HEK293 (cell line): ENCODE results near the gene CAMK2D.

Experiments used
- CTCF ChIA-PET: fragments of 350-600 bp; formaldehyde crosslinking; extraction: SDS; loops from one replicate; lab custom pipeline; 2021; ENCODE audit warnings: antibody characterized with exemption; lab: Yijun Ruan, JAX
- POLR2A ChIA-PET: fragments of 300-600 bp; formaldehyde crosslinking; extraction: SDS; loops from one replicate; lab custom pipeline; 2020; ENCODE audit warnings: antibody characterized with exemption, inconsistent platforms; lab: Yijun Ruan, JAX
- H3K27ac ChIP-seq: fragments of 200-500 bp; sonication (Bioruptor generic); 2 replicates; pipeline ENCODE4 v1.5.1; 2014; ENCODE audit warnings: low read depth, low read length, control low read depth, inconsistent platforms; ENCODE audit errors: extremely low read depth
- H3K36me3 ChIP-seq, 2 experiments: fragments of 200-500 bp in 1 of 2; sonication (Bioruptor generic) in 1 of 2; 1 replicate in 1 of 2; 2 replicates in 1 of 2; pipeline ENCODE4 v1.5.1; 2014 to 2017; ENCODE audit warnings: inconsistent platforms in 2 of 2, low read length in 2 of 2; ENCODE audit not compliant: control insufficient read depth in 2 of 2, insufficient read depth in 1 of 2
- H3K4me1 ChIP-seq: fragments of 200-500 bp; sonication (Bioruptor generic); 2 replicates; pipeline ENCODE4 v1.5.1; 2014; ENCODE audit warnings: mild to moderate bottlenecking, low read length, inconsistent platforms; ENCODE audit not compliant: control insufficient read depth, insufficient read depth
- H3K4me3 ChIP-seq: 2 replicates; pipeline ENCODE4 v1.5.1; 2011; ENCODE audit warnings: low read depth, mild to moderate bottlenecking, control low read depth, low read length, moderate library complexity
- H3K9me3 ChIP-seq: fragments of 200-500 bp; sonication (Bioruptor generic); 2 replicates; pipeline ENCODE4 v1.5.1; 2014; ENCODE audit warnings: low read depth, low read length, inconsistent platforms; ENCODE audit not compliant: control insufficient read depth, insufficient read depth
- AEBP2 ChIP-seq: fragments of 450-650 bp; formaldehyde crosslinking; IDR thresholded peaks from 2 replicates; pipeline ENCODE4 v1.5.1; 2016; ENCODE audit warnings: missing biosample characterization, missing genetic modification characterization, borderline replicate concordance
- HOXC10 ChIP-seq: sonication (generic); formaldehyde crosslinking; IDR thresholded peaks from 2 replicates; pipeline ENCODE4 v1.8.1; 2023; ENCODE audit warnings: mild to moderate bottlenecking, missing genetic modification reagents
- PRDM10 ChIP-seq: fragments of 450-650 bp; formaldehyde crosslinking; IDR thresholded peaks from 2 replicates; pipeline ENCODE4 v1.5.1; 2016; ENCODE audit warnings: missing biosample characterization, missing genetic modification characterization
- PRDM6 ChIP-seq: fragments of 450-650 bp; formaldehyde crosslinking; IDR thresholded peaks from 2 replicates; pipeline ENCODE4 v1.5.1; 2017; ENCODE audit warnings: missing biosample characterization, missing genetic modification characterization
- SP7 ChIP-seq: fragments of 450-650 bp; formaldehyde crosslinking; IDR thresholded peaks from 2 replicates; pipeline ENCODE4 v1.5.1; 2016; ENCODE audit warnings: missing biosample characterization, missing genetic modification characterization
- ZNF114 ChIP-seq: fragments of 450-650 bp; formaldehyde crosslinking; IDR thresholded peaks from 2 replicates; pipeline ENCODE4 v1.5.0; 2017; ENCODE audit warnings: missing biosample characterization, missing genetic modification characterization
- ZNF138 ChIP-seq: fragments of 450-650 bp; formaldehyde crosslinking; IDR thresholded peaks from 2 replicates; pipeline ENCODE4 v1.5.1; 2016; ENCODE audit warnings: missing biosample characterization, missing genetic modification characterization, borderline replicate concordance
- ZNF311 ChIP-seq: fragments of 450-650 bp; formaldehyde crosslinking; IDR thresholded peaks from 2 replicates; pipeline ENCODE4 v1.5.1; 2017; ENCODE audit warnings: missing biosample characterization, missing genetic modification characterization, borderline replicate concordance
- ZNF335 ChIP-seq: fragments of 450-650 bp; formaldehyde crosslinking; conservative IDR thresholded peaks from 2 replicates; pipeline ENCODE4 v1.5.1; 2016; ENCODE audit warnings: missing biosample characterization, missing genetic modification characterization
- ZNF521 ChIP-seq: fragments of 450-650 bp; formaldehyde crosslinking; IDR thresholded peaks from 2 replicates; pipeline ENCODE4 v1.5.1; 2017; ENCODE audit warnings: missing biosample characterization, mild to moderate bottlenecking, missing genetic modification characterization
- ZNF600 ChIP-seq: fragments of 450-650 bp; formaldehyde crosslinking; IDR thresholded peaks from 2 replicates; pipeline ENCODE4 v1.5.1; 2016; ENCODE audit warnings: missing biosample characterization, missing genetic modification characterization
- ZNF660 ChIP-seq: fragments of 450-650 bp; IDR thresholded peaks from 2 replicates; pipeline ENCODE4 v1.5.1; 2018; ENCODE audit warnings: missing biosample characterization, mild to moderate bottlenecking, missing genetic modification characterization
- ZNF76 ChIP-seq: fragments of 450-650 bp; formaldehyde crosslinking; IDR thresholded peaks from 2 replicates; pipeline ENCODE4; 2016; ENCODE audit warnings: low read depth, missing biosample characterization, missing genetic modification characterization, borderline replicate concordance
- ZNF776 ChIP-seq: fragments of 450-650 bp; formaldehyde crosslinking; IDR thresholded peaks from 2 replicates; pipeline ENCODE4 v1.5.0; 2017; ENCODE audit warnings: missing biosample characterization, missing genetic modification characterization, borderline replicate concordance
- ZSCAN4 ChIP-seq: fragments of 450-650 bp; formaldehyde crosslinking; IDR thresholded peaks from 2 replicates; pipeline ENCODE4 v1.5.1; 2017; ENCODE audit warnings: missing biosample characterization, missing genetic modification characterization
- TF ChIP-seq, protein P1 (sequence below): fragments of 450-650 bp; formaldehyde crosslinking; IDR thresholded peaks from 2 replicates; pipeline ENCODE4 v1.5.1; 2016; ENCODE audit warnings: missing biosample characterization, missing genetic modification characterization
- TF ChIP-seq, protein P2 (sequence below): fragments of 450-650 bp; formaldehyde crosslinking; optimal IDR thresholded peaks from 2 replicates; pipeline ENCODE3; 2016; ENCODE audit warnings: missing biosample characterization, mild to moderate bottlenecking, missing genetic modification characterization
- TF ChIP-seq, protein P3 (sequence below): fragments of 450-650 bp; formaldehyde crosslinking; IDR thresholded peaks from 2 replicates; pipeline ENCODE4 v1.5.1; 2016; ENCODE audit warnings: missing biosample characterization, missing genetic modification characterization

CAMK2D gene

GRCh38 chr4:113768952-113769351 is 7.4 kb upstream of the CAMK2D start (continued):
- no peak for TF ChIP-seq ZNF776 (tag by site-specific recombination)
- no peak for TF ChIP-seq ZNF335 (tag by site-specific recombination)
- TF ChIP-seq ZNF114: no peak
- TF ChIP-seq SP7 (tag by site-specific recombination): no peak
- no peak for TF ChIP-seq ZNF311 (tag by site-specific recombination)
- no peak for TF ChIP-seq ZNF76 (tag by site-specific recombination)
- no peak for TF ChIP-seq ZNF521 (tag by site-specific recombination)
- TF ChIP-seq, protein P1, sequence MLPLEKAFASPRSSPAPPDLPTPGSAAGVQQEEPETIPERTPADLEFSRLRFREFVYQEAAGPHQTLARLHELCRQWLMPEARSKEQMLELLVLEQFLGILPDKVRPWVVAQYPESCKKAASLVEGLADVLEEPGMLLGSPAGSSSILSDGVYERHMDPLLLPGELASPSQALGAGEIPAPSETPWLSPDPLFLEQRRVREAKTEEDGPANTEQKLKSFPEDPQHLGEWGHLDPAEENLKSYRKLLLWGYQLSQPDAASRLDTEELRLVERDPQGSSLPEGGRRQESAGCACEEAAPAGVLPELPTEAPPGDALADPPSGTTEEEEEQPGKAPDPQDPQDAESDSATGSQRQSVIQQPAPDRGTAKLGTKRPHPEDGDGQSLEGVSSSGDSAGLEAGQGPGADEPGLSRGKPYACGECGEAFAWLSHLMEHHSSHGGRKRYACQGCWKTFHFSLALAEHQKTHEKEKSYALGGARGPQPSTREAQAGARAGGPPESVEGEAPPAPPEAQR (tag by site-specific recombination): no peak

DNA sequence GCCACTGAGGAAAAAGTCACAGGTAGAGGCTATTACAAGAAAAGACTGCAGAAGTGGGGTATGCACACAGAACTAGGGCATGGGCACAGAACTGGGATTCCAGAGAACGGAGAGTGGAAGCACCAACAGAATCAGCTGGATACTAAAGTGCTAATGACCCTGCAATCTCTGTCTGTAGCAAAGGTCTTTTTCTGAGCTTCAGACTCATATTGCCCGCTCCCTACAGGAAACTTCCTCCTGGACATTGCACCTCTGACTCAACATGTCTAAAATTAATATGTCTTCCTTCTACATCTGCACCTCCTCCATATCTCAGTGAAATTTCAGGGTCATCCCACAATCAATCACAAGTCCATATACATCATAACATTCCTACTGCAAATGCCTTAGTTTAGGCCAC is 5.3 kb upstream of the CAMK2D start:
- Histone ChIP-seq H3K27ac (no peak overlapping the region), H3K36me3 (no peaks in the 10 kb centered on the region), H3K9me3 (no peaks in the 10 kb centered on the region)
- CTCF ChIA-PET: no interaction called here
- TF ChIP-seq ZNF138 (tag by site-specific recombination) (no peak), HOXC10 (CRISPR knock-in tag) (no peak), AEBP2 (tag by site-specific recombination) (no peak), ZNF600 (tag by site-specific recombination) (no peak), ZNF776 (tag by site-specific recombination) (no peak), ZSCAN4 (tag by site-specific recombination) (no peak), PRDM10 (tag by site-specific recombination) (no peak), ZNF660 (no peak), PRDM6 (tag by site-specific recombination) (no peak)
- TF ChIP-seq, protein P2, sequence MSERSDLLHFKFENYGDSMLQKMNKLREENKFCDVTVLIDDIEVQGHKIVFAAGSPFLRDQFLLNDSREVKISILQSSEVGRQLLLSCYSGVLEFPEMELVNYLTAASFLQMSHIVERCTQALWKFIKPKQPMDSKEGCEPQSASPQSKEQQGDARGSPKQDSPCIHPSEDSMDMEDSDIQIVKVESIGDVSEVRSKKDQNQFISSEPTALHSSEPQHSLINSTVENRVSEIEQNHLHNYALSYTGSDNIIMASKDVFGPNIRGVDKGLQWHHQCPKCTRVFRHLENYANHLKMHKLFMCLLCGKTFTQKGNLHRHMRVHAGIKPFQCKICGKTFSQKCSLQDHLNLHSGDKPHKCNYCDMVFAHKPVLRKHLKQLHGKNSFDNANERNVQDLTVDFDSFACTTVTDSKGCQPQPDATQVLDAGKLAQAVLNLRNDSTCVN (tag by site-specific recombination): no peak
- TF ChIP-seq, protein P3, sequence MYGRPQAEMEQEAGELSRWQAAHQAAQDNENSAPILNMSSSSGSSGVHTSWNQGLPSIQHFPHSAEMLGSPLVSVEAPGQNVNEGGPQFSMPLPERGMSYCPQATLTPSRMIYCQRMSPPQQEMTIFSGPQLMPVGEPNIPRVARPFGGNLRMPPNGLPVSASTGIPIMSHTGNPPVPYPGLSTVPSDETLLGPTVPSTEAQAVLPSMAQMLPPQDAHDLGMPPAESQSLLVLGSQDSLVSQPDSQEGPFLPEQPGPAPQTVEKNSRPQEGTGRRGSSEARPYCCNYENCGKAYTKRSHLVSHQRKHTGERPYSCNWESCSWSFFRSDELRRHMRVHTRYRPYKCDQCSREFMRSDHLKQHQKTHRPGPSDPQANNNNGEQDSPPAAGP: no peak
- TF ChIP-seq, all 188 proteins: peak for 0
- Histone ChIP-seq H3K4me3 (no peak overlapping the region), H3K4me1 (no peaks in the 10 kb centered on the region; the same call in 1 of the 2 replicates)
- POLR2A ChIA-PET: no interaction called here
